ENCODE data around the gene HOXB6. TPM values are rescaled to one million over a fixed set of nuclear protein-coding genes. Genes with fewer than 3 reads are reported as not detected.
A peak's percentile ranks its signal among the peaks of the same experiment; 100 is the strongest.

Gene HOXB6
- total and polyA plus RNA-seq, 2 donors, result 3.1 to 4.0 TPM

DNA sequence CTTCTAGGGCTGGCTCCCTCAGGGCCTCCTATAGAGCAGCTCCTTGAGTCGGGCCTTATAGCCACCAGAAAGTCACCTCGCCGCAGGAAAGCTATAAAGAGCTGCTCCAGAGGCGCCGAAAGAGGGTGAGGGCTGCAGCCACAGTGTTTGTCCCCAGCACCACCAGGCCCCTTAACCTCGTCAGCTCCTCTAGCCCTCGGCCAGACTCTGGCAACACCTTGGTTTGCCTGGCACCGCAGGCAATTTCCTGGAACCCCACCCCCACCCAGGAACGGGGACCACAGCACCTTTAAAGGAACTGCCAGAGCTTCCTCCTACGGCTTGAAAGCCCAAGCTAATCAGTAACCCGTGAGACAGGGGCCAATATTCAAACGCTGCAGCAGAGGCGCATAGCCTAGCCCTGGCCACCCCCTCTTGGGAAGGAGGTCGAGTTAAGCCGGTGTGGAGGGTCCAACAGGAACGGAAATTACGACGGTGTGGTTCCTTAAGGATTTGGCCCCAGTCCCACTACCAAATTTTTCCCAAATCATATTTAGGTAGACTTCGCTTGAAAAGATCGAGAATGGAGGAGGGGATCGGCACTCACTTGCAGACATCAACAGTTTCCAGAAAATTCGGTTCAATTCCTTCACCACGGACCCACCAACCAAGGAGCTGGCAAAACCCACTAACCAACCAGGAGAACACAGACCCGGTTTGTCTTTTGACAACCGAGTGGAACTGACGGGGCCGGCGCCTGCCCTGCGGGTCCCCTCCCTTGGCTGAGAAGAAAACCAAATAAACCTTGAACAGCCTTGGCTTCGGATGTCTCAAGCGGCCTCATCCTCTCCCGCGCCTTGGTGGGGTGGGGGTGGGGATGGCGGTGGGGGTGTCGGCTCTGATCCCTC, 3.0 kb downstream of the HOXB6 start:
- Histone ChIP-seq H3K4me3 (ENCODE audit: low read depth, low read length) (peak overlapping the region; percentile 9), H3K4me1 (ENCODE audit: insufficient read depth) (no peaks in the 10 kb centered on the region), H3K36me3 (ENCODE audit: insufficient read depth) (no peaks in the 10 kb centered on the region), H3K27ac (ENCODE audit: low read depth) (no peak overlapping the region)
- 10% methylated on average over 35 of the region's 35 CpGs for WGBS
- no peak for DNase-seq (ENCODE audit: extremely low spot score)

DNA sequence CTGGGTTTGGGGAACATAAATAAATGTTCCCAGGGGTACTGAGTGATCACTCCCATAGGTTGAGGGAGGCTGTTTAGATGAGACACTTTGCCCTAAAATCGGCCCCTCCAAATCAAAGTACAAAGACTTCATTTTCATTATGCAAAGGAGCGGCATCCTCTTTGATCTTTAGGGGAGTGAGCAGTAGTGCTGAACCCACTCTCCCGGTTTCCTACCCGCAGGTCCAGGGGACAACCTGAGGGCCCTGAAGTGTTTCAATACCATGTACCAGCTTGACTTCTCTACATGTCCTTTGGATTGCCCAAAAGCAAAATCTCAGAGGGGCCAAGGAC, 3.6 kb downstream of the HOXB6 start:
- 32% methylated on average over 4 of the region's 4 CpGs for WGBS
- H3K36me3 ChIP-seq (ENCODE audit: insufficient read depth), result no peaks in the 10 kb centered on the region
- H3K4me1 ChIP-seq (ENCODE audit: insufficient read depth), result no peaks in the 10 kb centered on the region
- no peak for DNase-seq (ENCODE audit: extremely low spot score)
- H3K4me3 ChIP-seq (ENCODE audit: low read depth, low read length), result no peak overlapping the region
- H3K27ac ChIP-seq (ENCODE audit: low read depth), result no peak overlapping the region

DNA sequence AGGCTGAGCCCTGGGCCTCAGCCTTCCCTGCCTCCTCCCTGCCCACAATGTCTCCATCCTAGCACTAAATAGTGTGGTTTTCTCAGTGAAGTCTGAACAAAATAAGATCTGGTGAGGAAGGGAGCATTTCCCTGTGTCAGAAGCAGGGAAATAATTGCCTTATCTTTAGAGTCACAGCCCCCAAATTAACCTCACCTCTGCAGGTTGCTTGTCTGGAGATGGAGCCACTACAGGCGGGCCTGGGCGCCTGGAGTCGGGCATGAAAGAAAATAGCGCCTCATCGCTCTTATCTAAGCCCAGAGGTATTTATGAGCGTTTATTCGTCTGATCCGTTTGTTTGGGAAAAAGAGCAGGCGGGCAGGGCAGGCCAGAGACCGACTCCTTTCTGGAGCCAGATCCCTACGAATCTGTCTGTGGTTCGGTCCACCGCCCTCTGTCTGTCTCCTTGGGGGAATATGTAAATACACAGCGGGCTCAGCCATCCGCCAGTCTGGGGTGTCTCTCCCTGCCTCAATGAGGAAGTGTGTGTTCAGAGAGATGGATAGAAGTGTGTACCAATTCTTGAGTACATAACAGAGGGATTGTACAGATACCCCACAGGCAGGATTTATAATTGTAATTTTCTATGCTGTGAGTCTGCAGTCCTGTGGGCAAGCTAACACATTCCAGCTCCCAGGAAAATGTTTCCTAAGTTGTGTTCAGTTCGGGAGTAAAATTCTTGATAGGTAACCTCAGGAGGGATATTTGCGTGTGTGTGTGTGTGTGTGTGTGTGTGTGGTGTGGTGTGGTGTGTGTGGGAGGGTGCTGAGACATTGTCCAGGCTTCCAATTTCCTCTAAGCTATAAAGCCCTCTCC, 4.3 kb downstream of the HOXB6 start:
- Histone ChIP-seq H3K4me1 (ENCODE audit: insufficient read depth) (no peaks in the 10 kb centered on the region), H3K27ac (ENCODE audit: low read depth) (no peak overlapping the region), H3K4me3 (ENCODE audit: low read depth, low read length) (no peak overlapping the region), H3K36me3 (ENCODE audit: insufficient read depth) (no peaks in the 10 kb centered on the region)
- WGBS, result 33% methylated on average over 17 of the region's 17 CpGs
- DNase-seq (ENCODE audit: extremely low spot score), result no peak

DNA sequence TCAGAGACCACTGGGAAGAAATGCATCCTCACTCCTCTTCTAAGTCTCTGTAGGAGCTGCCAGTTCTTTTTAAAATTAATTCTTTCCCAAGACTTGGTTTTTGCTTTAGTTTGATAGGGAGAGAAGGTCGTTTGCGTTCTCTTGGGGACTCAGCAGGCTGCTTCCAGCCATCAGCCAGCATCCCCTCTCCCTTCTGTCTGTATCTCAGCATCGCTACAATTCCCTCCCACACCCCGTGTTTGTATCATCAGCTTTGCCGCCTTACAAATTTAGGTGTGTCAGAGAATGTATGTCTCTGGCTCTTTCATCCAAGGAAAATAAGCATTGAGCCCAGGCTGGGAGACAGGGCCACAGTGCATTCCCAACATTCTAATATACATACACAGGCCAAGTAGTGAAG, 5.4 kb downstream of the HOXB6 start:
- H3K4me3 ChIP-seq (ENCODE audit: low read depth, low read length), result no peak overlapping the region
- WGBS, result 55% methylated on average over 5 of the region's 5 CpGs
- H3K27ac ChIP-seq (ENCODE audit: low read depth), result no peak overlapping the region
- H3K4me1 ChIP-seq (ENCODE audit: insufficient read depth), result no peaks in the 10 kb centered on the region
- no peak for DNase-seq (ENCODE audit: extremely low spot score)
- no peaks in the 10 kb centered on the region for H3K36me3 ChIP-seq (ENCODE audit: insufficient read depth)

DNA sequence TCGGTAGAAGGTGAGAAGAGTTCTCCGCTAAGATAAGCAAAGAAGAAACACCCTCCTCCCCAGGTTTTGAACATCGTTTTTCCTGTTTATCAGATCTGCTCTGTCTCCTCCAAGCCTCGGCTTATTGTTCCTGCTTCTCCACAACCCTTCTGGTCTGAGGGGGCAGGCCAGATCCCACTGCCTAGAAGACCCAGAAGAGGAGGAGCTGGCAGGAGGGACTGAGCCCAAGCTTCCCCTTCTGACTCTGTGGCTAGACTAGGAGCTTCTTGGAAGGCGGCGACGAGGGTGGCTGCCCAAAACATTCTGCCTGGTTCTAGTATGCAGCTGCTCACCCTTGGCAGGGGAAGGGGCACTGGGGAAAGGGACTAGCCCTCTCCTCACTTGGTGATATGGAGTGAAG, 6.0 kb downstream of the HOXB6 start:
- Histone ChIP-seq H3K27ac (ENCODE audit: low read depth) (no peak overlapping the region), H3K36me3 (ENCODE audit: insufficient read depth) (no peaks in the 10 kb centered on the region), H3K4me1 (ENCODE audit: insufficient read depth) (no peaks in the 10 kb centered on the region), H3K4me3 (ENCODE audit: low read depth, low read length) (no peak overlapping the region)
- 29% methylated on average over 7 of the region's 7 CpGs for WGBS
- DNase-seq (ENCODE audit: extremely low spot score), result no peak

DNA sequence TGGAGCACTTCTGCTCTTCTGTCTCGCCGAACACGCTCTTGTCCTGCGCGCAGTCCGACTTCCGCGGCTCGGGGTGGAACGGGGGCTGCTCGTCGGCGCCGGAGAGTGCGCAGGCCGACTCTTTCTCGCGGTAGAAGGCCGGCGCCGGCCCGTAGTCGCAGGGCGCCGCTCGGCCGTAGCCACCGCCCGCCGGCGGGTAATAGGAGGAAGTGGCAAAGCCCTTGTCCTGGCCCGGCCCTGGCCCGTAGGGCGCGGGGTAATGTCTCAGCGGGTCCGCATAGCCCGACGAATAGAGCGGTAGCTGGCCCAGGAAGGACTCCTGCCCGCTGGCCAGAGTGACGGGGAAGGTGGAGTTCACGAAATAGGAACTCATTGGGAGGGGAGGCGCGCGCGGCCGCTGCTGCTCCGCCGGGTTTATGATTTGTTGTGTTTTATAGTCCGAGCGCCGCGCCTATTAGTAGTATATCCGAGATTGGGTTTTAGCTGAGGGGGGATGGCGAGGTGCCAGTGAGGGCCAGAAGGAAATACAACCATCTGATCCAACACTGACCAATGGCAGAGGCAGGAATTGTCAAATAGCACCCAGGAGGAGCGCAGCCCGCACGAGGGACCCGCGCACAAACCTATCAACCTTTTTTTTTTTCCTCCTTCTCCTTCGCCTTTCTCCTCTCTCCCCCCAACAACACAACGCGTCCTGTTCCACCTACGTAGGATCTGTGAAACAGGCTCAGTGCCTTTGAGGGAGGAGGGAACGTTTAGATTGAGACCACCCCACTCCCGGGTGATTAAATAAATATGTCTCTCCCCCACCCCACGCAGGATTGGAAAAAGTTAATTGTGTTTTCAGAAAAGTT, 6.8 kb downstream of the HOXB6 start:
- Histone ChIP-seq H3K27ac (ENCODE audit: low read depth) (peak overlapping the region; percentile 11), H3K4me3 (ENCODE audit: low read depth, low read length) (peak overlapping the region; percentile 36), H3K4me1 (ENCODE audit: insufficient read depth) (no peaks in the 10 kb centered on the region), H3K36me3 (ENCODE audit: insufficient read depth) (no peaks in the 10 kb centered on the region)
- no peak for DNase-seq (ENCODE audit: extremely low spot score)
- under 1% methylated on average over 68 of the region's 68 CpGs for WGBS

DNA sequence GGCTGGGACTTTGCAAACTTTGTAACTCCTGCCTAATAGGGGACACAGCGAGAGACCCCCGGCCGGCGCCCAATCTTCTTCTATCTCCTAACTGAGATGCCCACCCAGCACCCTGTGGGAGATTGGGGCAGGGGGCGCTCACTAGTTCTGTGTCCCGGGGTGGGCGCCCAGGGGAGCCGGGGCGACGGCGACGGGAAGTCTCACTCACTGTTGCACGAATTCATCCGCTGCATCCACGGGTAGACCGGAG, 7.3 kb downstream of the HOXB6 start:
- no peak for DNase-seq (ENCODE audit: extremely low spot score)
- H3K27ac ChIP-seq (ENCODE audit: low read depth), result no peak overlapping the region
- H3K36me3 ChIP-seq (ENCODE audit: insufficient read depth), result no peaks in the 10 kb centered on the region
- WGBS, result 2% methylated on average over 16 of the region's 16 CpGs
- H3K4me1 ChIP-seq (ENCODE audit: insufficient read depth), result no peaks in the 10 kb centered on the region
- peak overlapping the region; percentile 36 for H3K4me3 ChIP-seq (ENCODE audit: low read depth, low read length)

DNA sequence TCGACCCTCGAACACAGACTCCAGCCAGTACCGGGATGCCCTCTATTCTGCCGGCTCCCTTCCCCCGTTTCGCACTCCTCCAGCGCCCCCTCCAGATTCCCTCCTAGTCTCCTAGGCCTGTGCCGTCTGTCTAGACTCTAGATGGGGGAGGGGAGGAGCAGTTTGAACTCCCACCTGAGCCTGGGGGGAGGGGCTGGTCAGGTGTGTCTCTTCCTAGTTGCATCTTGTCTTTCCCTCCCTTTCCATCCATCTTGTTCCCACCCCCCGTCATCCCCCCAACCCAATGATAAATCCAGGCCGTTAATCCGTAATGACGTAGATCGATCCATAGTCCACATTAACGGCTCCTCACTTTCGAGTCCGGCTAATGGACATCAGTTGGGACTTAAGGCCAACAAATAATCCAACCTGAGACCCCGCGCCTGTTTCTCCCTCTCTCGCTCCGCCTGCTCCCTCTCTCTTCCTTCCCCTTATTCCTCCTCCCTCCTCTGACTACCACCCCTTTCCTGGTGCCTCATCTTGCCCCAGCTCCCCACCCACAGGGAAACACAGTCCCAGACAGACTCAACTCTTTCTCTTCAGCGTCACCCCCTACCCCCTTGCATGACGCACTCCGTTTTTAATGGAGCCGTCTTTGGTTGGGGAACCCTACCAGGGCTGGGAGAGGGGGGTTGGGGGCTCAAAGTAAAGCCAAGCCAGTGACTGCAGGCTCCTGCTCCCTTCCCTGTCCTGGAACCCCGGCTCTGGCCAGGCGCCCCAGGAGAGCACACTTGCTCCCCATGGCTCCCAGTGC, 7.9 kb downstream of the HOXB6 start:
- H3K27ac ChIP-seq (ENCODE audit: low read depth), result no peak overlapping the region

DNA sequence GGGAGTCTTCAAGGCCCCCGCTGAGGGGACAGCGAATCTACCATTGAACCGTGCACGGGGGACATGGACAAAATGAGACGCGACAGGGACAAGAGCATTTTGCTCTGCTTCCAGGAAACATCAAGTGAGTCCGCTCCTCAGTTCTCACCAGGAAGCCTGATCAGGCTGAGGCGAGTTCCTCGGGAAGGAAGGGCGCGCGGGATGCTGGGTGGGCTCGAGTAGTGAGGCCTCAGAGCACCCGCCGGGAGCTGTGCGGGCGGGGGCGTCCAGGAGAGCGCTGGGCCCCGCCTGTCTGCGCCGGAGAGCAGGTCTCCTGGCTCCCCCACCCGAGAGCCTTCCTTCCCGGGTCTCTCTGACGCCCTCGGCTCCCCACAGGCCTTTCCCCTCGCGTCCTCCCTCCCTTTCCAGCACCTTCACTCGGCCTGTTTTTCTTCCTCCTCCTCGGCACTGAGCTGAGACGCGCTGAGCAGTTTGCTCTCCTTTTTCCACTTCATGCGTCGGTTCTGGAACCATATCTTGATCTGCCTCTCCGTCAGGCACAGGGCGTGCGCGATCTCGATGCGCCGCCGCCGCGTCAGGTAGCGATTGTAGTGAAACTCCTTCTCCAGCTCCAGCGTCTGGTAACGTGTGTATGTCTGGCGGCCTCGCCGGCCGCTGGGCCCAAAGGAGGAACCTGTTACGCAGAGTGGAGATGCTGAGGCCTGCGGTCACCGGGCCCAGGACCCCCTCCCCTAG, 8.6 kb downstream of the HOXB6 start:
- Histone ChIP-seq H3K27ac (ENCODE audit: low read depth) (no peak overlapping the region), H3K4me3 (ENCODE audit: low read depth, low read length) (no peak overlapping the region), H3K4me1 (ENCODE audit: insufficient read depth) (no peaks in the 10 kb centered on the region), H3K36me3 (ENCODE audit: insufficient read depth) (no peaks in the 10 kb centered on the region)
- 22% methylated on average over 54 of the region's 54 CpGs for WGBS
- no peak for DNase-seq (ENCODE audit: extremely low spot score)

More for the DNA sequence above, 7.9 kb downstream of the HOXB6 start:
- H3K4me1 ChIP-seq (ENCODE audit: insufficient read depth), result no peaks in the 10 kb centered on the region
- no peaks in the 10 kb centered on the region for H3K36me3 ChIP-seq (ENCODE audit: insufficient read depth)
- H3K4me3 ChIP-seq (ENCODE audit: low read depth, low read length), result peak overlapping the region; percentile 36
- no peak for DNase-seq (ENCODE audit: extremely low spot score)
- 17% methylated on average over 26 of the region's 26 CpGs for WGBS

DNA sequence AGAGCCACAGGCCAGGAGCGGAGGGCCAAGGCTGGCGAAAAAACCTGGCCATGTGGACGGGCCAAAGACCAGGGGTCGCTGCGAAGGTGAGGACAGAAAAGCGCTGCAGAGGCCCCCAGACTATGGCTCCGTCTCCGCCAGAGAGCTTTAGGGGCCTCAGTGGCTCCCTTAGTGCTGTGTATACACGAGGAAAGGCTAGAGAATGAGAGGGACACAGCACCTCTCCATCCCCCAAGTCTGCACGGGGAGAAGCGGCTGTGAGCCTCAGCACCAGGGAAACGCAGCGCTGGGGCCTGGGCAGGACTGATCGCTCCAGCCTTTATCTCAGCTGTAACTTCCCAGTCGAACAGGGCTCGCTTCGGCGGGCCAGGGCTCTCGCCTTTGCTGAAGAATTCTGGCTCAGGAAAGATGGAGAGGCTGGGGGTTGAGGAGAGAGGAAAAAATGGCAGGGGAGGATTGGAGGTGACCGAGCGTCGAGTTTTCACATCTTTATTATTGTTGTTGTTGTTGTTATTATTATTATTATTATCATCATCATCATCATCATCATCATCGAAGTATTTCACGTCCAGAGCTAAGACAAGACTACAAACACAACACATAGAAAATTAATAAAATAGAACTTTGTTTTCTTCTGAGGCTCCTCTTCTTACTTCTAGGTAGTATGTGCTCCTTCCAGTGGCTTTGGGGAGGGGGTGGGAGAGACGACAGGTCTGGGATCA, 9.3 kb downstream of the HOXB6 start:
- 44% methylated on average over 25 of the region's 25 CpGs for WGBS

DNA sequence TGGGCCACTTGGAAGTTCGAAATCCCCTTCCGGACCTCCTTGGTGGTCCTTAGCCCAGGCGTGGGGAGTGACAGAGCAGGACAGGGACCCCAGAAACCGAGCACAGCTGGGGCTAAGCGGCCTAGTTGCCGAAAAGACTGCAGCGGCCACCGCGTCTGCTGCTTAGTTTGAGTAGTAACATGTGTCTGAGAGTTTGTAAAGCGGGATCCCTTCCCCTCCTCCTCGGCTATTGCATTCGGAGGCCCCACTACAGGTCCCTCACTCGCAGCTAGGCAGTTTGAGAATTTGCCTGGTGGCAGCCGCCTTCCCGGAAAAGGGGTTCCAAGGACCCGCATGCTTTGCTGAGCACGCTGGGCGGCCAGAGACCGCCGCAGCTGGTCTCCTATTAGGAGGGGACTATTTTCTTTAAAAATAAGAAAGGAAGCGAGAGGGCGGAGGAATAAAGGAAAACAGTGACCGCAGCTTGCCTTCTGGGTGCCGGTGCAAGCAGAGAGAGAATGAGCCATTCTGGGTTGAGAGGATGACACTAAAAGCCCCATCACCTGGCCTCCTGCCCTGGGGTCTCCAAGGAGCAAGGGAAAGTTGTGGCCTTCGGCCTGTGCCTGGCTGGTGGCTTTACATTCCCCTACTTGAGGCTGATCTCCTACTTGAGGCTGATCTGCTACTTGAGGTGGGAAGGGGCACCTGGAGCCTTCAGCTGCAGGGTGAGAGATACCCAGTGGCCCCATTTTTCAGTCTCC, 10.1 kb downstream of the HOXB6 start:
- H3K4me1 ChIP-seq (ENCODE audit: insufficient read depth), result no peaks in the 10 kb centered on the region
- no peaks in the 10 kb centered on the region for H3K36me3 ChIP-seq (ENCODE audit: insufficient read depth)
- no peak for DNase-seq (ENCODE audit: extremely low spot score)
- WGBS, result 43% methylated on average over 25 of the region's 25 CpGs
- no peak overlapping the region for H3K27ac ChIP-seq (ENCODE audit: low read depth)
- H3K4me3 ChIP-seq (ENCODE audit: low read depth, low read length), result no peak overlapping the region

More for the DNA sequence above, 9.3 kb downstream of the HOXB6 start:
- DNase-seq (ENCODE audit: extremely low spot score), result no peak
- no peak overlapping the region for H3K27ac ChIP-seq (ENCODE audit: low read depth)
- H3K36me3 ChIP-seq (ENCODE audit: insufficient read depth), result no peaks in the 10 kb centered on the region
- H3K4me1 ChIP-seq (ENCODE audit: insufficient read depth), result no peaks in the 10 kb centered on the region
- no peak overlapping the region for H3K4me3 ChIP-seq (ENCODE audit: low read depth, low read length)
